Fibroblast of mammary gland (primary cell): ENCODE data around the gene PRRX2.

Experiments
- DNase-seq: peaks from one replicate; pipeline ENCODE4 v3.0.0-alpha.2; 2010; ENCODE audit warnings: low read depth
- H3K4me3 ChIP-seq: 2 replicates; pipeline ENCODE4 v1.5.1; 2011; ENCODE audit warnings: low read depth, mild to moderate bottlenecking, low read length, moderate library complexity; ENCODE audit not compliant: control insufficient read depth
- CTCF ChIP-seq: conservative IDR thresholded peaks from 2 replicates; pipeline ENCODE4 v1.5.1; 2011; ENCODE audit warnings: low read depth, low read length, inconsistent platforms; ENCODE audit not compliant: control insufficient read depth, insufficient read depth

Gene PRRX2

GRCh38 chr9:129768486-129768885 is 103.0 kb downstream of the PRRX2 start:
- no peak overlapping the region for H3K4me3 ChIP-seq
- DNase-seq: no peak
- TF ChIP-seq CTCF: no peak

- no peak overlapping the region for H3K4me3 ChIP-seq
- no peak for TF ChIP-seq CTCF
- no peak for DNase-seq
Observed at GRCh38 chr9:129769669-129770068, 104.2 kb downstream of the PRRX2 start.

GRCh38 chr9:129770741-129771140 is 105.3 kb downstream of the PRRX2 start:
- H3K4me3 ChIP-seq: no peak overlapping the region
- no peak for TF ChIP-seq CTCF
- no peak for DNase-seq
